Heart right ventricle (tissue), 16 donors: ENCODE results near the gene SRP68. TPM values are rescaled to one million over a fixed set of nuclear protein-coding genes. Genes with fewer than 3 reads are reported as not detected.

Source experiments
- ATAC-seq, 8 donors: fragments of 200-7000 bp; cut with Tn5 transposase; one replicate each; pipeline ENCODE4 v1.9.1; 2020; ENCODE audit warnings: mild to moderate bottlenecking in 8 of 8, moderate library complexity in 8 of 8, moderate number of reproducible peaks in 1 of 8
- DNase-seq, 2 donors: peaks; one replicate each; pipeline ENCODE4 v3.0.0-alpha.2; 2020
- H3K27ac ChIP-seq, 10 donors: fragments of 200-600 bp; sonication (generic) in 2 of 10; one replicate each; pipeline versions ENCODE4 v1.5.0 to v1.8.0; 2020 to 2022; ENCODE audit warnings: mild to moderate bottlenecking in 3 of 10
- H3K27me3 ChIP-seq, 7 donors: fragments of 200-600 bp; one replicate each; pipeline ENCODE4 v1.8.0; 2021 to 2022; ENCODE audit warnings: mild to moderate bottlenecking in 2 of 7
- H3K36me3 ChIP-seq, 9 donors: fragments of 200-600 bp; sonication (generic) in 1 of 9; one replicate each; pipeline versions ENCODE4 v1.5.0 to v1.8.0; 2020 to 2022; ENCODE audit warnings: mild to moderate bottlenecking in 2 of 9
- H3K4me1 ChIP-seq, 9 donors: fragments of 200-600 bp; sonication (generic) in 1 of 9; one replicate each; pipeline versions ENCODE4 v1.5.0 to v1.8.0; 2020 to 2022; ENCODE audit warnings: mild to moderate bottlenecking in 4 of 9
- H3K4me3 ChIP-seq, 10 donors: fragments of 200-600 bp; sonication (generic) in 2 of 10; one replicate each; pipeline versions ENCODE4 v1.5.0 to v1.8.0; 2020 to 2022; ENCODE audit warnings: mild to moderate bottlenecking in 7 of 10, moderate library complexity in 2 of 10
- H3K9me3 ChIP-seq, 11 donors: fragments of 200-600 bp in 10 of 11; sonication (generic) in 2 of 11; one replicate each; pipeline versions ENCODE4 v1.5.0 to v1.8.0; 2013 to 2022; ENCODE audit warnings: mild to moderate bottlenecking in 2 of 11, control low read depth in 1 of 11, moderate library complexity in 1 of 11
- WGBS, 2 donors: extraction: QIAGEN DNeasy Blood & Tissue Kit; methylation state at CpG; one replicate each; pipeline ENCODE4 v1.1.7; 2013; ENCODE audit warnings: inconsistent platforms in 1 of 2; 5-methylcytosine and 5-hydroxymethylcytosine counted together
- intact Hi-C, 10 donors: fragments of 100-400 bp; cut with DNase I; formaldehyde crosslinking; loops; one replicate each; pipeline versions ENCODE4 v1.11.1 to v1.14.2; 2022
- polyA plus RNA-seq, 2 donors: library from polyadenylated mRNA; stranded (reverse); fragments of 200-250 nt; gene quantifications; one replicate each; pipeline ENCODE4 v1.2.3, GENCODE V29; 2013
- total RNA-seq, 10 donors: library from RNA; stranded (reverse); fragmentation: NEBNext Ultra II Directional in 3 of 10; extraction: Animal tissue kit (Norgen Biotek cat#: 25700) in 3 of 10; gene quantifications; one replicate each; pipeline versions ENCODE4 v1.2.1 to v1.2.4, GENCODE V29; 2021 to 2023
- TF ChIP-seq, protein P1 (sequence below), 9 donors: fragments of 200-600 bp; sonication (generic) in 2 of 9; IDR thresholded peaks; one replicate each; pipeline versions ENCODE4 v1.5.0 to v1.8.0; 2021 to 2022; ENCODE audit warnings: antibody characterized with exemption in 9 of 9, mild to moderate bottlenecking in 5 of 9, moderate library complexity in 1 of 9
- donor health status: Arrhythmogenic right ventricular cardiomyopathy.
- donor health status: ischemic (EF 13 %, LVEDD 7.1; RV severe dilation, severe dysfunction).
- donor health status: healthy with polysubstance abuse.
- donor health status: DM: no; HTN: yes; CAD: no.
- donor health status: DM: no; HTN: no; CAD: no.
- donor health status: ischemic (EF 25% LVEDD 6.9; RV normal size, moderate dysfunction).
- donor health status: ischemic (EF 25% LVEDD 5.7; RV mildly dilated, moderate dysfunction).
- donor health status: healthy.
- donor health status: DM: yes; HTN: yes; CAD: no.
- donor health status: Ischemic cardiomyopathy.
- donor health status: ischemic (EF 35%, LVEDD 5.7; RV mildly dilated, moderate dysfunction).
- donor health status: nonischemic (EF 11% LVEDD 7.7; RV severe dilation, severe dysfunction).
- donor health status: DM: yes; HTN: yes; CAD: no.
- donor health status: PGD.
- donor health status: ischemic (EF 29% LVEDD 5.4; RV normal size, mild dysfunction).
- donor health status: nonischemic (EF 23%, LVEDD 6.1; RV moderate dilation, normal function).

SRP68 gene
- total and polyA plus RNA-seq, 12 donors = 26.2 to 69.7 (median 61.7) TPM

DNA sequence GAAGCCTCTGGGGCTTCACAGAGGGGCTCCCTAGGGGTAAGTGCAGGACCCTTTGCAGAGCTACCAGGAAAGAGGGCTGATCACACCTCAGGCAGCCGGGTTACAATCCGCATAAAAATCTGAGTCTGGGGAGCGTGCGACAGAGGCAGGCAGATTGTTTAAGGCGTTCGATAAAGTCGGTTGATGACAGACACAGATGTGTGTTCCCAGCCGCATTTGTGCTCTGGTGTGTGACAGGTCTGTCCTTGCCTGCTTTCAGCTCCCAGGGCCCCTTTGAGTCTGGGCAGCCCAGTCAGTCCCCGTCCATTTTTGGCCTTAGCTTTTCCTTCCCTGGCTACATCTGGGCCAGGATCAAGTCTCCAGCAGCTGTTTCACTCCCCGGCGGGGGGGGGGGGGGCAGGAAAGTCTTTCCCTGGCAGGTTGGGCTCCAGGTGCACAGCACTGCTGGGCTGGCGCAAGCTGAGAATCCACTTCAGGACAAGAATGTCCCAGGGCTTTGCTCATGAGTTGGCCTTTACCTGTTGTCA, 5.3 kb upstream of the SRP68 start:
- WGBS, 2 donors = 12 to 14% methylated on average over 12 of the region's 12 CpGs
- Histone ChIP-seq H3K4me3 (no peak overlapping the region), H3K27ac (no peak overlapping the region), H3K36me3 (peaks cover 0 to 10% (median 0%) of the 10 kb centered on the region in 9 donors), H3K27me3 (peaks cover 35 to 75% (median 62%) of the 10 kb centered on the region in 7 donors), H3K9me3 (no peaks in the 10 kb centered on the region), H3K4me1 (peaks cover 4 to 60% (median 49%) of the 10 kb centered on the region in 9 donors)
- ATAC-seq (no peak), DNase-seq (no peak)
- intact Hi-C loops = no loop called here
- TF ChIP-seq, protein P1, sequence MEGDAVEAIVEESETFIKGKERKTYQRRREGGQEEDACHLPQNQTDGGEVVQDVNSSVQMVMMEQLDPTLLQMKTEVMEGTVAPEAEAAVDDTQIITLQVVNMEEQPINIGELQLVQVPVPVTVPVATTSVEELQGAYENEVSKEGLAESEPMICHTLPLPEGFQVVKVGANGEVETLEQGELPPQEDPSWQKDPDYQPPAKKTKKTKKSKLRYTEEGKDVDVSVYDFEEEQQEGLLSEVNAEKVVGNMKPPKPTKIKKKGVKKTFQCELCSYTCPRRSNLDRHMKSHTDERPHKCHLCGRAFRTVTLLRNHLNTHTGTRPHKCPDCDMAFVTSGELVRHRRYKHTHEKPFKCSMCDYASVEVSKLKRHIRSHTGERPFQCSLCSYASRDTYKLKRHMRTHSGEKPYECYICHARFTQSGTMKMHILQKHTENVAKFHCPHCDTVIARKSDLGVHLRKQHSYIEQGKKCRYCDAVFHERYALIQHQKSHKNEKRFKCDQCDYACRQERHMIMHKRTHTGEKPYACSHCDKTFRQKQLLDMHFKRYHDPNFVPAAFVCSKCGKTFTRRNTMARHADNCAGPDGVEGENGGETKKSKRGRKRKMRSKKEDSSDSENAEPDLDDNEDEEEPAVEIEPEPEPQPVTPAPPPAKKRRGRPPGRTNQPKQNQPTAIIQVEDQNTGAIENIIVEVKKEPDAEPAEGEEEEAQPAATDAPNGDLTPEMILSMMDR (IDR thresholded peaks at IDR 0.05) = no peak

DNA sequence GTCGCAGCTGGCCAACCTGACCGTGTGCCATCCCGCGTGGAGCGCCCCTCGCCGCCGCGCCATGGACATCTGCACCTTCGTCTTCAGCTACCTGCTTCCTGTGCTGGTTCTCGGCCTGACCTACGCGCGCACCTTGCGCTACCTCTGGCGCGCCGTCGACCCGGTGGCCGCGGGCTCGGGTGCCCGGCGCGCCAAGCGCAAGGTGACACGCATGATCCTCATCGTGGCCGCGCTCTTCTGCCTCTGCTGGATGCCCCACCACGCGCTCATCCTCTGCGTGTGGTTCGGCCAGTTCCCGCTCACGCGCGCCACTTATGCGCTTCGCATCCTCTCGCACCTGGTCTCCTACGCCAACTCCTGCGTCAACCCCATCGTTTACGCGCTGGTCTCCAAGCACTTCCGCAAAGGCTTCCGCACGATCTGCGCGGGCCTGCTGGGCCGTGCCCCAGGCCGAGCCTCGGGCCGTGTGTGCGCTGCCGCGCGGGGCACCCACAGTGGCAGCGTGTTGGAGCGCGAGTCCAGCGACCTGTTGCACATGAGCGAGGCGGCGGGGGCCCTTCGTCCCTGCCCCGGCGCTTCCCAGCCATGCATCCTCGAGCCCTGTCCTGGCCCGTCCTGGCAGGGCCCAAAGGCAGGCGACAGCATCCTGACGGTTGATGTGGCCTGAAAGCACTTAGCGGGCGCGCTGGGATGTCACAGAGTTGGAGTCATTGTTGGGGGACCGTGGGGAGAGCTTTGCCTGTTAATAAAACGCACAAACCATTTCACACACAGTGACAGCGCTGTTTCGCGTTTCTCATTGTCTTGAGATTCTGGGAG, 4.7 kb upstream of the SRP68 start:
- peaks cover 0 to 3% (median 0%) of the 10 kb centered on the region in 9 donors for H3K36me3 ChIP-seq
- peaks cover 35 to 75% (median 62%) of the 10 kb centered on the region in 7 donors for H3K27me3 ChIP-seq
- intact Hi-C loops = no loop called here
- no peak overlapping the region for H3K27ac ChIP-seq
- peaks cover 4 to 60% (median 49%) of the 10 kb centered on the region in 9 donors for H3K4me1 ChIP-seq
- 4 to 5% methylated on average over 82 of the region's 82 CpGs for WGBS, 2 donors
- DNase-seq = no peak
- ATAC-seq = no peak
- TF ChIP-seq, protein P1 (IDR thresholded peaks at IDR 0.05) = no peak
- H3K9me3 ChIP-seq = no peaks in the 10 kb centered on the region
- peak overlapping the region in 3 of 10 donors; percentile 12 to 23 (median 22) for H3K4me3 ChIP-seq

DNA sequence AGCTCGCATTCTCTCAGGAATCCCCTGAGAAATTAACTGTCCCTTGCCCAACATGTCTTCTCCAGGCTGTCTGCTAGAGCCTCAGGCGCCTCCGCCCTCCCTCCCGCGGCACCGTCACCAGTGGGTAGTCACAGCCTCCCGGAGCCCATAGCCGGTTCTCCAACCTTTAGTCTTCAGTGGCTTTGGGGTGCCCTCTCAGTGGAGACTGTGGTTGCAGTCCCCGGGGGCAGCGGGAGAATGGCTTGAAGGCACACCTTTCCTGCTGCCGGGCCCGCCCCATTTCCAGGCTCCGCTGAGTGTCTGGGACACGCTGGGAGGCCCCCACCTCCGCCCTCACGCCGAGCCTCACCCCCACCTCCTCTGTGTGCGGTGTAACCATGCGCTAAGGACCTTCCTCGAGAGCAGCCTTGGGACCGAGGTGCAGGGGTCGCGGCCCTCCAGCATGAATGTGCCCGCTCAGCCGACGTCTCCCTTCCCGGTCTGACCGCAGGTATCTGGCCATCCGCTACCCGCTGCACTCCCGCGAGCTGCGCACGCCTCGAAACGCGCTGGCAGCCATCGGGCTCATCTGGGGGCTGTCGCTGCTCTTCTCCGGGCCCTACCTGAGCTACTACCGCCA, 3.9 kb upstream of the SRP68 start:
- TF ChIP-seq, protein P1 (IDR thresholded peaks at IDR 0.05) = no peak
- no peak for ATAC-seq
- Histone ChIP-seq H3K4me3 (peak overlapping the region in 3 of 10 donors; percentile 12 to 23 (median 22)), H3K9me3 (no peaks in the 10 kb centered on the region), H3K27ac (no peak overlapping the region), H3K27me3 (peaks cover 35 to 75% (median 62%) of the 10 kb centered on the region in 7 donors), H3K4me1 (peaks cover 4 to 65% (median 55%) of the 10 kb centered on the region in 9 donors), H3K36me3 (no peaks in the 10 kb centered on the region)
- intact Hi-C loops = no loop called here
- no peak for DNase-seq
- WGBS, 2 donors = 2 to 5% methylated on average over 41 of the region's 41 CpGs

DNA sequence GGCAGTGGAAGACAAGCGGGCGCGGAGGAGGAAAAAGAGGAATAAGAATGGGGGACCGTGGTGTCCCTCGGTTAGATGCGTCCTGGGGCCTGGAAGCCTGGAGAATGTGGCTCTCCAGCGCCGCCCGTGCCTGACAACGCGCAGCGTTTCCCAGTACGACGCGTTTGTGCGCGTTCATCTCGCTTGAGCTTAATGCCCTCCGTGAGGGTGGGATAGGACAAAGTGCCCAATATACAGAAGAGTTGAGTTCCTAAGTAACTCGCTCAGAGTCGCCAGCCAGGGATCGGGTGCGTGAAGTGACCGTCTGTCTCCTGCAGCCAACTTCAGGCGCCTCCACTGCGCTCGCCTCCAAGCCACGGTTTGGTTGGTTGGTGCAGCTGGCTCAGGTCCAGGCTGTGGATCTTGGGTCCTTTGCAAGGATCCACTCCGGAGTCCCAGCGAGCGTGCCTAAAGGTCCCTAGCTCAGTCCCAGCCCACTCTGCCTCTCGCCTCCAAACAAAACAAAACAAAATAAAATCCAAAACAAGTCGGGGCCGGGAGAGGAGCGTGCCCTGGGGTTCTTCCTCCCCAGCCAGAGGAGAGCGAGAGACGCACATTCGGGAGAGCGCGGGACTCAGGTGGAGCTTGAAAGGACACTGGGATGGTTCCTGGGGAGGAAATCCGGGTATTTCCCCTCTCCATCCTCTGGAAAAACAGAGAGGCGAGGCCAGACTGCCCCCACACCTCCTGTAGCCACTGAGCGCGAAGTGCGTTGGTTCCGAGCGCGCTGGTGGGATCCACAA, 3.2 kb upstream of the SRP68 start:
- no peaks in the 10 kb centered on the region for H3K9me3 ChIP-seq
- no peak overlapping the region for H3K27ac ChIP-seq
- no peaks in the 10 kb centered on the region for H3K36me3 ChIP-seq
- peak overlapping the region in 7 of 10 donors; percentile 3 to 25 (median 12) for H3K4me3 ChIP-seq
- TF ChIP-seq, protein P1 (IDR thresholded peaks at IDR 0.05) = peak in 2 of 9 donors; percentile 15 to 32
- H3K27me3 ChIP-seq = peaks cover 35 to 73% (median 62%) of the 10 kb centered on the region in 7 donors
- H3K4me1 ChIP-seq = peaks cover 7 to 68% (median 60%) of the 10 kb centered on the region in 9 donors
- 3 to 4% methylated on average over 48 of the region's 48 CpGs for WGBS, 2 donors
- intact Hi-C loops = no loop called here
- ATAC-seq (no peak), DNase-seq (no peak)
